ENCODE data around the gene CEP192. TPM values are rescaled to one million over a fixed set of nuclear protein-coding genes. Genes with fewer than 3 reads are reported as not detected.

The CEP192 gene
- polyA plus RNA-seq, 2 donors, result 6.6 to 6.8 TPM

DNA sequence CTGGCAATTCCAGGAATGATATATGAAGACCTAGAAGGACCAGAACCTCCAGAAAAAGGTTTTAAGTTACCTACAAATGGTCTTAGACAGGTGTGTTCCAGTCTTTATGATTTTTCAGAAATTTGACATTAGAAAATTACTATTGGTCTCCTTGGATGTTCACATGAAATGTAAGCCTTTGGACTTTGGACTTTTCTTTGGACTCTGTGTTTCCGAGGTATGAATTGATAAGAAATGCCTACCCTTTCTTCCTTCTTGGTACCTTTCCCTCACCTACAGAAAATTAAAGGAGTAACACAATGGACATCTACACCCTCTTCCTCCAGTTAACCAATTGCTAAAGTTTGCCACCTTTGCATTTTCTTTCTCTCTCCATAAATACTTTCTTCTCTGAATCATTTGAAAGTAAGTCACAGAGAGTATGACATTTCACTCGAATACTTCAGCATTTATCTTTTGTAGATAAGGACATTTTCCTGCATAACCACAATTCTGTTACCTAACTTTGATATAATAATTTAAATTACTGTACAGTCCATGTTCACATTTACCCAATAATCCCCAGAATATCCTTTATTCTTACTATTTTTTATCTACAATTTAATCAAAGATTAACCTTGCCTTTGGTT, 26.2 kb downstream of the CEP192 start:
- no peaks in the 10 kb centered on the region for H3K4me1 ChIP-seq (ENCODE audit: control insufficient read depth in 2 of 2, insufficient read depth in 2 of 2, low read length in 1 of 2)
- no peaks in the 10 kb centered on the region for H3K27me3 ChIP-seq (ENCODE audit: control insufficient read depth in 1 of 2, insufficient read depth in 2 of 2, low read length in 2 of 2)
- no peaks in the 10 kb centered on the region for H3K9me3 ChIP-seq (ENCODE audit: control insufficient read depth in 2 of 2, insufficient read depth in 1 of 2, low read depth in 1 of 2, low read length in 1 of 2)
- 70 to 90% methylated on average over 2 of the region's 2 CpGs for WGBS, 2 donors
- H3K27ac ChIP-seq (ENCODE audit: low read depth in 2 of 2, low read length in 1 of 2), result no peak overlapping the region
- H3K4me3 ChIP-seq (ENCODE audit: low read depth in 1 of 2, low read length in 2 of 2), result no peak overlapping the region
- H3K36me3 ChIP-seq (ENCODE audit: control insufficient read depth in 2 of 2, insufficient read depth in 2 of 2, low read length in 1 of 2), result peaks cover 8 to 9% of the 10 kb centered on the region in 2 donors

- Histone ChIP-seq H3K4me1 (ENCODE audit: control insufficient read depth in 2 of 2, insufficient read depth in 2 of 2, low read length in 1 of 2) (no peaks in the 10 kb centered on the region), H3K27ac (ENCODE audit: low read depth in 2 of 2, low read length in 1 of 2) (no peak overlapping the region), H3K4me3 (ENCODE audit: low read depth in 1 of 2, low read length in 2 of 2) (no peak overlapping the region), H3K36me3 (ENCODE audit: control insufficient read depth in 2 of 2, insufficient read depth in 2 of 2, low read length in 1 of 2) (peaks cover 4 to 6% of the 10 kb centered on the region in 2 donors), H3K9me3 (ENCODE audit: control insufficient read depth in 2 of 2, insufficient read depth in 1 of 2, low read depth in 1 of 2, low read length in 1 of 2) (no peaks in the 10 kb centered on the region), H3K27me3 (ENCODE audit: control insufficient read depth in 1 of 2, insufficient read depth in 2 of 2, low read length in 2 of 2) (no peaks in the 10 kb centered on the region)
- WGBS, 2 donors, result 84 to 85% methylated on average over 2 of the region's 2 CpGs
Measured at GRCh38 chr18:13018374-13018773, 27.2 kb downstream of the CEP192 start.

DNA sequence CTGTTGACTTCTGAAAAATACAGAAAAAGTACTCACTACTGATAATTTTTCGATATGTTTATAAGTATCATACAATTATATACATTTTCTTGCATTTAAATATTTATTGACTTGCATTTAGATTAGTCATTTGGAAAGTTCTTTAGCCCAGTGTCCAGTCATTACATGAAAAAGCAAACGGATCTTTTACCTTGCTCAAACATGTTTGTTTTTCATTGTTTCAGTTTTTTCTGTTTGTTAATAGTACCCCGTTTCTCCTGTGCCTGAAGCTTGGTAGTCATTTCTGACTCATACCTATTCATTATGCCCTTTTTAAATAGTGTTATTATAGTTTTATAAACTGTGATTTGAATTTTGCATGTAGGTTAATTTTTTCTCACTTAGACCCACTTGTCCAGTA, 28.1 kb downstream of the CEP192 start:
- 49 to 62% methylated on average over 3 of the region's 3 CpGs for WGBS, 2 donors
- H3K4me3 ChIP-seq (ENCODE audit: low read depth in 1 of 2, low read length in 2 of 2), result no peak overlapping the region
- H3K4me1 ChIP-seq (ENCODE audit: control insufficient read depth in 2 of 2, insufficient read depth in 2 of 2, low read length in 1 of 2), result no peaks in the 10 kb centered on the region
- no peaks in the 10 kb centered on the region for H3K9me3 ChIP-seq (ENCODE audit: control insufficient read depth in 2 of 2, insufficient read depth in 1 of 2, low read depth in 1 of 2, low read length in 1 of 2)
- H3K27me3 ChIP-seq (ENCODE audit: control insufficient read depth in 1 of 2, insufficient read depth in 2 of 2, low read length in 2 of 2), result no peaks in the 10 kb centered on the region
- H3K36me3 ChIP-seq (ENCODE audit: control insufficient read depth in 2 of 2, insufficient read depth in 2 of 2, low read length in 1 of 2), result peaks cover 3% of the 10 kb centered on the region in 2 donors
- no peak overlapping the region for H3K27ac ChIP-seq (ENCODE audit: low read depth in 2 of 2, low read length in 1 of 2)

- no peak overlapping the region for H3K27ac ChIP-seq (ENCODE audit: low read depth in 2 of 2, low read length in 1 of 2)
- peaks cover 2 to 3% of the 10 kb centered on the region in 2 donors for H3K36me3 ChIP-seq (ENCODE audit: control insufficient read depth in 2 of 2, insufficient read depth in 2 of 2, low read length in 1 of 2)
- no peaks in the 10 kb centered on the region for H3K27me3 ChIP-seq (ENCODE audit: control insufficient read depth in 1 of 2, insufficient read depth in 2 of 2, low read length in 2 of 2)
- no peaks in the 10 kb centered on the region for H3K4me1 ChIP-seq (ENCODE audit: control insufficient read depth in 2 of 2, insufficient read depth in 2 of 2, low read length in 1 of 2)
- H3K4me3 ChIP-seq (ENCODE audit: low read depth in 1 of 2, low read length in 2 of 2), result no peak overlapping the region
- H3K9me3 ChIP-seq (ENCODE audit: control insufficient read depth in 2 of 2, insufficient read depth in 1 of 2, low read depth in 1 of 2, low read length in 1 of 2), result no peaks in the 10 kb centered on the region
Measured at GRCh38 chr18:13022644-13023043, 31.5 kb downstream of the CEP192 start.

GRCh38 chr18:13025233-13025632, 34.1 kb downstream of the CEP192 start:
- 96 to 98% methylated on average over 2 of the region's 2 CpGs for WGBS, 2 donors
- Histone ChIP-seq H3K36me3 (ENCODE audit: control insufficient read depth in 2 of 2, insufficient read depth in 2 of 2, low read length in 1 of 2) (peaks cover 2 to 3% of the 10 kb centered on the region in 2 donors), H3K4me3 (ENCODE audit: low read depth in 1 of 2, low read length in 2 of 2) (no peak overlapping the region)

GRCh38 chr18:13026583-13027270, 35.6 kb downstream of the CEP192 start:
- Histone ChIP-seq H3K36me3 (ENCODE audit: control insufficient read depth in 2 of 2, insufficient read depth in 2 of 2, low read length in 1 of 2) (peaks cover 2 to 7% of the 10 kb centered on the region in 2 donors), H3K9me3 (ENCODE audit: control insufficient read depth in 2 of 2, insufficient read depth in 1 of 2, low read depth in 1 of 2, low read length in 1 of 2) (no peaks in the 10 kb centered on the region), H3K27me3 (ENCODE audit: control insufficient read depth in 1 of 2, insufficient read depth in 2 of 2, low read length in 2 of 2) (no peaks in the 10 kb centered on the region), H3K27ac (ENCODE audit: low read depth in 2 of 2, low read length in 1 of 2) (no peak overlapping the region), H3K4me1 (ENCODE audit: control insufficient read depth in 2 of 2, insufficient read depth in 2 of 2, low read length in 1 of 2) (no peaks in the 10 kb centered on the region), H3K4me3 (ENCODE audit: low read depth in 1 of 2, low read length in 2 of 2) (no peak overlapping the region)
- 75 to 76% methylated on average over 3 of the region's 3 CpGs for WGBS, 2 donors

More at GRCh38 chr18:13025233-13025632, 34.1 kb downstream of the CEP192 start:
- Histone ChIP-seq H3K4me1 (ENCODE audit: control insufficient read depth in 2 of 2, insufficient read depth in 2 of 2, low read length in 1 of 2) (no peaks in the 10 kb centered on the region), H3K27me3 (ENCODE audit: control insufficient read depth in 1 of 2, insufficient read depth in 2 of 2, low read length in 2 of 2) (no peaks in the 10 kb centered on the region), H3K27ac (ENCODE audit: low read depth in 2 of 2, low read length in 1 of 2) (no peak overlapping the region), H3K9me3 (ENCODE audit: control insufficient read depth in 2 of 2, insufficient read depth in 1 of 2, low read depth in 1 of 2, low read length in 1 of 2) (no peaks in the 10 kb centered on the region)

- WGBS, 2 donors, result 96% methylated on average over 2 of the region's 2 CpGs
- H3K4me1 ChIP-seq (ENCODE audit: control insufficient read depth in 2 of 2, insufficient read depth in 2 of 2, low read length in 1 of 2), result no peaks in the 10 kb centered on the region
- H3K27ac ChIP-seq (ENCODE audit: low read depth in 2 of 2, low read length in 1 of 2), result no peak overlapping the region
- H3K4me3 ChIP-seq (ENCODE audit: low read depth in 1 of 2, low read length in 2 of 2), result no peak overlapping the region
- no peaks in the 10 kb centered on the region for H3K27me3 ChIP-seq (ENCODE audit: control insufficient read depth in 1 of 2, insufficient read depth in 2 of 2, low read length in 2 of 2)
- no peaks in the 10 kb centered on the region for H3K9me3 ChIP-seq (ENCODE audit: control insufficient read depth in 2 of 2, insufficient read depth in 1 of 2, low read depth in 1 of 2, low read length in 1 of 2)
- H3K36me3 ChIP-seq (ENCODE audit: control insufficient read depth in 2 of 2, insufficient read depth in 2 of 2, low read length in 1 of 2), result peaks cover 2 to 7% of the 10 kb centered on the region in 2 donors
Measured at GRCh38 chr18:13028869-13029268, 37.7 kb downstream of the CEP192 start.

DNA sequence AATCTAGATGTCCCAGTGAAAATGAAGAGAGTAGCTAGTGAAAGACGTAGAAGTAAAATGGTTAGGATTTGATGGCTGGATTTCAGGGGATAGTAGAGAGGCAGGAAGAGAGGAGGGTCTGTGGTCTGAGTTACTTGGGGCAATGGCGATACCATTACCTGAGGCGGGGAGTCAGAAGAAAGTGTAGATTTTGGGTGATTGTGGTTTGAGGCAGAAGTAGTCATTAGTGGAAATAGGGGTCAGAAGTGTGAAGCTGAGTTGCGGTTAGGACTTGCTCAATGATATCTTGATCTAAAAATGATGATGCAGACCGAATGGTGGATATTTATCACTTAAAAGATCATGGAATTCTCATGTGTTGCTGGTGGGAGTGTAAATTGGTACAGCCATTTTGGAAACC, 41.0 kb downstream of the CEP192 start:
- Histone ChIP-seq H3K4me3 (ENCODE audit: low read depth in 1 of 2, low read length in 2 of 2) (no peak overlapping the region), H3K36me3 (ENCODE audit: control insufficient read depth in 2 of 2, insufficient read depth in 2 of 2, low read length in 1 of 2) (peaks cover 0 to 11% of the 10 kb centered on the region in 2 donors), H3K4me1 (ENCODE audit: control insufficient read depth in 2 of 2, insufficient read depth in 2 of 2, low read length in 1 of 2) (no peaks in the 10 kb centered on the region), H3K27ac (ENCODE audit: low read depth in 2 of 2, low read length in 1 of 2) (no peak overlapping the region), H3K27me3 (ENCODE audit: control insufficient read depth in 1 of 2, insufficient read depth in 2 of 2, low read length in 2 of 2) (no peaks in the 10 kb centered on the region), H3K9me3 (ENCODE audit: control insufficient read depth in 2 of 2, insufficient read depth in 1 of 2, low read depth in 1 of 2, low read length in 1 of 2) (no peaks in the 10 kb centered on the region)
- 86 to 89% methylated on average over 5 of the region's 5 CpGs for WGBS, 2 donors

DNA sequence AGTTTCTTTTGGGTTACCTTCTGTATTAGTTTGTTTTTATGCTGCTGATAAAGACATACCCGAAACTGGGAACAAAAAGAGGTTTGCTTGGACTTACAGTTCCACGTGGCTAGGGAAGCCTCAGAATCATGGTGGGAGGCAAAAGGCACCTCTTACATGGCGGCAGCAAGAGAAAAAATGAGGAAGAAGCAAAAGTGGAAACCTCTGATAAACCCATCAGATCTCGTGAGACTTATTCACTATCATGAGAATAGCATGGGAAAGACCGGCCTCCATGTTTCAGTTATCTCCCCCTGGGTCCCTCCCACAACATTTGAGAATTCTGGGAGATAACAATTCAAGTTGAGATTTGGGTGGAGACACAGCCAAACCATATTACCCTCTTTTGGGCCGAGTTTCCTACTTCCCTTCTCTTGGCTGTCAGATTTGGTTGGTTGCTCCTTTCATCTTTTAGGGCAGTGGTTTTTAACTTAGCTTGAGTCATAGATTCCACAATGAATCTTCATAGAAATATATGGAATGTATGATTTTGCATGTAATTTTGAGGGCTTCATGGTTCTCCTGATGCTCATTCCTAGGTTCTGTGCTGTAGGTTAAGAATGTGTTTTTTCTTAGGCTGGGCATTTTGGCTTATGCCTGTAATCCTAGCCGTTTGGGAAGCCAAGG, 44.2 kb downstream of the CEP192 start:
- Histone ChIP-seq H3K9me3 (ENCODE audit: control insufficient read depth in 2 of 2, insufficient read depth in 1 of 2, low read depth in 1 of 2, low read length in 1 of 2) (no peaks in the 10 kb centered on the region), H3K4me3 (ENCODE audit: low read depth in 1 of 2, low read length in 2 of 2) (no peak overlapping the region), H3K27ac (ENCODE audit: low read depth in 2 of 2, low read length in 1 of 2) (no peak overlapping the region), H3K36me3 (ENCODE audit: control insufficient read depth in 2 of 2, insufficient read depth in 2 of 2, low read length in 1 of 2) (peaks cover 2 to 8% of the 10 kb centered on the region in 2 donors), H3K4me1 (ENCODE audit: control insufficient read depth in 2 of 2, insufficient read depth in 2 of 2, low read length in 1 of 2) (peaks cover 0 to 2% of the 10 kb centered on the region in 2 donors), H3K27me3 (ENCODE audit: control insufficient read depth in 1 of 2, insufficient read depth in 2 of 2, low read length in 2 of 2) (no peaks in the 10 kb centered on the region)
- WGBS, 2 donors, result 92 to 93% methylated on average over 7 of the region's 7 CpGs

Measured in esophagus (tissue), 2 donors.